Panc1 (cell line): ENCODE data around the gene DCUN1D2.
"Not testable (repeated sequence)": the region's sequence is repeated elsewhere in the genome, so short reads cannot be mapped to it uniquely, and the experiment has no call there.

Source experiments
- CTCF ChIP-seq: fragments of 450-650 bp; IDR thresholded peaks from 2 replicates; pipeline ENCODE4 v1.5.1; 2017; ENCODE audit warnings: mild to moderate bottlenecking
- POLR2AphosphoS5 ChIP-seq: IDR thresholded peaks from 2 replicates; pipeline ENCODE4 v1.6.1; 2012; ENCODE audit warnings: mild to moderate bottlenecking, low read depth, low read length, moderate library complexity
- REST ChIP-seq, 2 experiments: IDR thresholded peaks; 2 replicates each; pipeline ENCODE4 v1.6.1; 2011 to 2012; ENCODE audit warnings: low read depth in 2 of 2, control low read depth in 1 of 2, low read length in 1 of 2, mild to moderate bottlenecking in 1 of 2, moderate library complexity in 1 of 2; ENCODE audit not compliant: insufficient read depth in 1 of 2
- SIN3A ChIP-seq: IDR thresholded peaks from 2 replicates; pipeline ENCODE4 v1.6.1; 2012; ENCODE audit warnings: low read depth, mild to moderate bottlenecking, low read length, moderate library complexity, borderline replicate concordance; ENCODE audit not compliant: insufficient read depth
- TCF7L2 ChIP-seq: IDR thresholded peaks from 2 replicates; pipeline ENCODE4 v1.6.1; 2011; ENCODE audit warnings: mild to moderate bottlenecking, low read depth, low read length, inconsistent platforms

- not testable (repeated sequence) for TF ChIP-seq CTCF; POLR2AphosphoS5; TCF7L2; REST (IDR thresholded peaks at IDR 0.05; ENCODE audit: insufficient read depth in 1 of 2, low read depth in 2 of 2, low read length in 1 of 2); SIN3A
These were observed 19.8 kb downstream of the DCUN1D2 start for GRCh38 chr13:113470635-113471163.
